Measurements from ENCODE around the gene TTC9B.

GRCh38 chr19:40213882-40214570 is 4.2 kb downstream of the TTC9B start:
- TF ChIP-seq CTCF (IDR thresholded peaks at IDR 0.05) (no peak), POLR2A (IDR thresholded peaks at IDR 0.05) (no peak)
